ENCODE results near the gene WDR1. TPM values are rescaled to one million over a fixed set of nuclear protein-coding genes. Genes with fewer than 3 reads are reported as not detected.

Gene WDR1
- 75.5 TPM for total RNA-seq

DNA sequence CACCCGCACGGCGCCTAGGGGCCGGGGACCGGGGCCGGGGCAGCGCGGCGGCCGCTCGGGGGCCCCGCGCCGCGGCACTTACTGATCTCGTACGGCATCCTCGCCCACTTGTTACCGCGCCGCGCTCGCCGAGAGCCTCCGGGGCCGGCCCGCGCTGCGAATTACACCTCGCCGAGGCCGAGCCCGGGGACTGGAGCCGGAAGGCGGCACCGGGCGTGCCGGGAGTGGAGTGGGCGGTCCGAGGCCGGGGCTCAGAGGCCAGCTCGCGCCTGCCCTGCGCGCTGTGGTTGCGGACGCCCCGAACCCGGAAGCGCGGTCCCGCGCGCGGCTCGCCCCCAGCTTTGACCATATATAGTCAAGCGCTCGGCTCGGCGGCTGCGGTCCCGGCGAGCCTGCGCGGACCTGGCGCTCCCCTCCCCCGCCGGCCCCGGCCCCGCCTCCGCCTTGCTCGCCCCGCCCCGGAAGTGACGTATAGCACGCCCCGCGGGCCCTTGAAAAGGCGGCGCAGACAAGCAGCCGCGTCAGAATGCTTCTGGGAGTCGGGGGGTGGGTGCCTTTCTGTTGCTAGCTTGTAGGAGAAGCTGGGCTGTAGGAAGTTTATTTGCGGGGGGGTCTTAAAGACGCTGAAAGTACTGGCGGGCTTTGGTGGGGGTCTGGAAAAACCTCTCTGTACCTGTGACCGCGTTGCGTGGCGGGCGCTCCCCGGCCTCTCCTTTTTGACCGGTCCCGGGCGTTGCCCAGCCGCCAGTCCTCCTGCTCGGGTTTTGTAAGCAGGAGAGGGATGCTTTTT, at the start of gene WDR1:
Gene WDR1 (minus strand): TSS at position 231 of the 790 bp plus-strand sequence. CDS start 133 bp downstream, at position 98.
- DNase-seq, result peak; percentile 86

- DNase-seq, result no peak
Measured at GRCh38 chr4:10164877-10165283, 48.3 kb upstream of the WDR1 start.

- no peak for DNase-seq
Measured at GRCh38 chr4:10163296-10163695, 46.7 kb upstream of the WDR1 start.

DNA sequence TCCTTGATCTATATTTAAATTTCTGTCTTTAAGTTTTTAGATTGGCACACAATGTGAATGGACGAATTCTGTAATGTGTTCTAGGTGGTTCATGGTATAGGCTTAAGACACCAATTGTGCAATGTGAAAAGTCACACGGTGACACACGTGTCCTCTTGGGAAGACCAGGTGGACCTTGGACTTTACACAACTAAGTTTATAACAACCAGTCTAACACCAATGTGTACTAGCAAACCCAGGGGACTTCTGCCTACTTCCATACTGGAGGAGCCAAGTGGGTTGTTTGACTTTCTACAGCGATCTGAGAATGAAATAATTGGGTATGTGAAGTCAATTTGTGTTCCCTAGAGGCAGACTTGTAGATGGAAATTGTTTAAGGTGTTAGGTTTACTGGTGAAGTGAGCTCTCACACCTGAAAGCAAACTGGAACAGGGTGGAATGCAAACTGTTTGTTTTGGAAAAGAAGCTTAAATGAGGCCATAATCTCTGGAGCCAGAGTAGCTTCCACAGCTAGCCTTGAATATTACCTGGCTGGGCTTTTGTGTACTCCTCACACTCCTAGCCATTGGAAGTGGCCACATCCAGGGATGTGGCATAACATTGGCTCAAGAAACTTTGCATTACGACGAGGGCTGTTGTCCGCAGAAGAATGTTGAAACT, 45.9 kb upstream of the WDR1 start:
- DNase-seq, result no peak

GRCh38 chr4:10161840-10162239, 45.2 kb upstream of the WDR1 start:
- DNase-seq, result no peak

GRCh38 chr4:10161146-10161545, 44.5 kb upstream of the WDR1 start:
- no peak for DNase-seq

- DNase-seq, result no peak
Measured at GRCh38 chr4:10160281-10160856, 43.8 kb upstream of the WDR1 start.

DNA sequence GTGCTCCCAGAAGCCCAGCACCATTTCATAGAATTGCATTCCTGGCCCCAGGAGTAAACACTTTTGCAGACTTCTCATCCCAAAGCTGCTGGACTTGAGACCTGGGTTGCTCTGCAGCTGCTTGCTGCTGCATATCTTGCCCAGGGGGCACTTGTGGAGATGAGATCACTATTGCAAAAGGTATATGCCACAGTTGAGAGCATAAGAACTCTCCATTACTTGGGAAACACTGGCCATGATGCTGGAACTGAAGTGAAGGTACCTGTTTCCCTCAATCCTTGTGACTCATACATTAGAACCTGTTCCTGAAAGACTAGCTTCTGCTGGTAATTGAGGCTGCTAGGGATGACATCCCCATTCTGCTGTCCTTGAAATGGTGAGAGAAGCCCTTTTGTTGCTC, 43.1 kb upstream of the WDR1 start:
- DNase-seq, result no peak

- DNase-seq, result no peak
Measured at GRCh38 chr4:10158333-10158942, 41.8 kb upstream of the WDR1 start.

- DNase-seq, result peak; percentile 32
Measured at GRCh38 chr4:10157478-10158332, 41.1 kb upstream of the WDR1 start.

- no peak for DNase-seq
Measured at GRCh38 chr4:10154241-10154640, 37.6 kb upstream of the WDR1 start.

DNA sequence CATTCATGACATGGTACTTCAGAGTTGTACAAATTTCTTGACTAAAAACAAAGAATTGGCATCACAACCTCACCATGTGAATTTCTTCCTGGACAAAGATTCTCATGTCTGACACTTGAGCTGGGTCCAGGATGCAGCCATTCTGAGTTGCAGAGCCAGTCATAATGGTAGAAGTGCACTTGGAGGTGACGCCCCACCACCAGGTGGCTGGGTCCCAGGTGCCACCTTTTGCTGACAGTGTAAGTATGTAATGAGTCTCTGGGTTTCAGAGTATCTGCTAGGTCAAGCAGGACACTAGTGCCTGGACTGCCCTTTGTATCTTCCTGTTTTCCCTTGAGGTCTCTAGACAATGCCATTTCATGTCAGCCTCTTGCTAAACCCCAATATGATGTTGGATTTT, 36.6 kb upstream of the WDR1 start:
- no peak for DNase-seq

GRCh38 chr4:10151182-10151581, 34.6 kb upstream of the WDR1 start:
- DNase-seq, result no peak

GRCh38 chr4:10144966-10145365, 28.4 kb upstream of the WDR1 start:
- DNase-seq, result no peak

- DNase-seq, result no peak
Measured at GRCh38 chr4:10144479-10144878, 27.9 kb upstream of the WDR1 start.

- DNase-seq, result no peak
Measured at GRCh38 chr4:10143171-10143570, 26.6 kb upstream of the WDR1 start.

- no peak for DNase-seq
Measured at GRCh38 chr4:10140866-10141759, 24.5 kb upstream of the WDR1 start.

GRCh38 chr4:10139518-10139917, 22.9 kb upstream of the WDR1 start:
- no peak for DNase-seq

GRCh38 chr4:10135260-10135659, 18.7 kb upstream of the WDR1 start:
- DNase-seq, result no peak

DNA sequence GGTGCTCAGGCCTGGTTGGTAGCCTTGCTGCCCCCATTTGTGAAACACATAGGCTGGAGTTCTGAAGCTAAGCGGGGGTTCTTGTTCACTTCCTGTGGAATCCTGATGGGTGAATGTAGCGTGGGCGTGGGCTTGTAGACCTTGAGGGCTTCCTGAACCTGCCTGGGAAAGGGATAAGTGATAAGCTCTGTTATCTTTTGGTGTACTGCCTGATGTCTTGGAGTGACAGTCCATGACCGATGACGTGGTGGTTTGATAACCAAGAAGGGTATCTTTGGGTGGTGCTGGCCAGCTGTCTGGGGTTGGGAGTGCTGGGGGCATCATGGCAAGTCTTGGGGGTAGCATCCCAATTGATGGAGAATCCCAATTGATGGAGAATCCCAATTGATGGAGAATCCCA, 17.5 kb upstream of the WDR1 start:
- DNase-seq, result no peak

GRCh38 chr4:10131202-10131601, 14.6 kb upstream of the WDR1 start:
- no peak for DNase-seq
